ENCODE measurements around the gene PAQR6.

The PAQR6 gene

DNA sequence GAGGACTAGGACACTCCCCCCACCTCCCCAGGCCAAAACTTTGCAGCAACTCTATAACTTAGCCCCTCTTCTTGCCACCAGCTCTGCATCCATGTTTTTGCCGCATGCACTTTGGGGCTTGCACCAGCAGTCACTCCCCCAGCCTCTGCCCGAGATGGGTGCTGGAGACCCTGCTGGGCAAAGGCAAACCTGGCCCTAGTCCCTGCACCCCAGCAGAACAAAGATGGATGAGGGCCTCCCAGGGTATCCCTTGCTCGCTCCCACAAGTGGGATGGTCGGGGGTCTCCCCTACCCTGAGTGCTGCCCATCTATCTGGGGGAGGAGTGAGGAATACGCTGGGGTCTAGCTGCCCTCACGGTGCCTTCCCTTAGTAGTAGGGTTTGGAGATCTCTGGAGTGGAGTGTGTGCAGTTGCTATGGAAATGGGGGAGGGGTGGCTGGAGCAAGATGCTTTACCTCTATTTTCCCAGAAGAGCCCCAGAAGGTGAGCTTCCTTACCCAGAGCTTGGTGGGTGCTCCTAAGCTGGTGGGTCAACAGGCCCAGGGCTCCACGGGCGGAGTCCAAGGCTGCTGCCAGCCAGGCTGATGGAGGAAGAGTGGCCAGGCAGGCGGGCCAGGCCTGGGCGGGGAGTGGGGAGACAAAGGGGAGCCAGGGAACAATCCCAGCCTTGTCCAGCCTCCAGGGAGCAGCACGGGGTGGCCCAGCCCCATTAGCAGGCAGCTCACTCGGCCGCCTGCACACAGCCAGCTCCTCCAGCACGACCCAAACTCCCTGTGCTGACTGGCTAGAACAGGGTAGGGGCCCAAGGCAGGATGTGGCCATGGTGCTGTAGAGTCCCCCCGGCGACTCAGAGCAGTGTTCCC lies at the start of gene PAQR6:
Gene PAQR6, minus strand, starts transcription at position 597 of the 863 bp plus-strand sequence. CDS start 1,325 bp downstream, outside the sequence.
- no peak for DNase-seq

DNA sequence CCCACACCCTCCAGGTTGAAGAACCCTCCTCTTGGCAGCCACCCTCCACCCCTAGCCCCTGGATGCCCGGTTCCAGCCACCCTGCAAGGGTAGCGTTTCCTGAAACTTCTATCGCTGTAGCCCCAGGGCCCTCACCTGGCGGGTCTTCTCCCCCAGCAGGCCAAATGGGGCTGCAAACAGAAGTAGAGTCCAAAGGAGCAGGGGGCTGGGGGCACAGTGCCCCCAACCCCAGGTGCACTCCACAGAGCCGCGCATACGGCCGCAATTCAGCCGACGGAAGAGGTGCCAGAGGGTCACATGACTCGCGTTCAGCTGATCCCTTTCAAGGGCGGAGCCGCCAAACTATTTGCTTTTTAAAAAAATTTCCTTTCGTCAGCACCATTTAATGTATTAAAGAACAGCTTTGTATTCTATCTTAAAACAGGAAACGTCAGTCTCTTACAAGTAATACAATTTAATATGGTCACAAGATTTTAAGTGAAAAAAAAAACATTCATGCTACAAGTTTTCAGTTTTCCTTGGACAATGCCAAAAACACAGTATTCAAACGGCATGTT lies 47.6 kb upstream of the PAQR6 start, which contains the start of gene GLMP:
Gene GLMP, minus strand, starts transcription at position 289 of the 557 bp plus-strand sequence. Its CDS starts 34 bp downstream, at position 255.
- DNase-seq: peak; percentile 48

- DNase-seq: no peak
Observed at GRCh38 chr1:156293895-156294294, 46.0 kb upstream of the PAQR6 start.

DNA sequence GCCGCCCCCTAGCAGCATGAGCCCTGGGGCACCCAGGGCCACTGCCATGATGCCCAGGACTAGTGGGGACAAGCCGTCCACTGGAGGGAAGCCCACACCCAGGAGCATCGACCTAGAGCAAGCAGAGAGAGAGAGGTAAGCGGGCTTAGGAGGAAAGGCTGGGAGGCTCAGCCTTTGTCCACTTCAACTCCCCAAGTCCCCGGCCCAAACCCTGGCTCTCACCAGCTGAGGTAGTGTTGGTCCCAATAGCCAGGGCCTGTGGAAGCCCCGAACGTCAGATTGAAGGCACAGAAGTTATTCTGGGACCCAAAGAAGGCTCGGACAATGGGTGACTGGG lies 45.2 kb upstream of the PAQR6 start:
- DNase-seq: no peak

DNA sequence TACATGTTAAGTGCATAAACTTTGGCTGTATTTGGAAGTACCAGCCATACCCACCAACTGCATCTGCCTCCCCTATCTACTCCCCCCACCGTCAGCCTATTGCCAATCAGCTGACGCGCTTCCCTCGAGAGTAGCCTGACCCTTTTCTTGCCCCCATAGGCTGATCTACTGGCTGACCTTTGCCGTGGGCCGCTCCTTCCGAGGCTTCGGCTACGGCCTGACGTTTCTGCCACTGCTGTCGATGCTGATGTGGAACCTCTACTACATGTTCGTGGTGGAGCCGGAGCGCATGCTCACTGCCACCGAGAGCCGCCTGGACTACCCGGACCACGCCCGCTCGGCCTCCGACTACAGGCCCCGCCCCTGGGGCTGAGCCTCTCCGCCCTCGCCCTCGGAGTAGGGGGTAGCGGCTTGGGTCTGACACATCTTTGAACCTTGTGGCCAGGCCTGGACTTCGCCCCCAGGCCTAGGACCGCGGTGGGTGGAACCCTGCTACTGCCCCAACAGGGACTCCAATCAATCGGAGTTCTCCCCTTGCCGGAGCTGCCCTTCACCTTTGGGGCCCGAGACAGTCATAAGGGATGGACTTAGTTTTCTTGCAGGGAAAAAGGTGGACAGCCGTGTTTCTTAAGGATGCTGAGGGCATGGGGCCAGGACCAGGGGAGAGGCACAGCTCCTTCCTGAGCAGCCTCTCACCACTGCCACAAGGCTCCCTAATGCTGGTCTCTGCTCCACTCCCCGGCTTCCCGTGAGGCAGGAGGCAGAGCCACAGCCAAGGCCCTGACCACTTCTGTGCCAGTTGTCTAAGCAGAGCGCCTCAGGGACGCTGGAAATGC lies 43.6 kb upstream of the PAQR6 start:
- DNase-seq: no peak

DNA sequence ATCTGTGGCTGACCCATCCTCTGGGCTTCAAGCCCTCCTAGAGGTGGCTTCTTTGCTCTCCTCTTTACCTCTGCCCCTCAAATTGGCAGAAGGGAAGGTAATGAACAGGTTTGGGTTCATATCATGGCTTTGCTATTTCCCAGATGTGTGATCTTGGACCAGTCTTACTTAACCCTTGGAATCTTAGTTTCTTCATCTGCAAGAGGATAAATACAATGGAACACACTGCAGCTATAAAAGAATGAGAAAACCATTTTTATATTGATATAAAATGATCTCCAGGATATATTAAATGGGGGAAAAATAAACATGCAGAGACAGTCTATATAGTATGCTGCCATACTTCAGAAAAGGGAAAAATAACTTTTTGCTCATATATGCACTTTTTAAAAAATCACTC lies 42.0 kb upstream of the PAQR6 start:
- DNase-seq: no peak

DNA sequence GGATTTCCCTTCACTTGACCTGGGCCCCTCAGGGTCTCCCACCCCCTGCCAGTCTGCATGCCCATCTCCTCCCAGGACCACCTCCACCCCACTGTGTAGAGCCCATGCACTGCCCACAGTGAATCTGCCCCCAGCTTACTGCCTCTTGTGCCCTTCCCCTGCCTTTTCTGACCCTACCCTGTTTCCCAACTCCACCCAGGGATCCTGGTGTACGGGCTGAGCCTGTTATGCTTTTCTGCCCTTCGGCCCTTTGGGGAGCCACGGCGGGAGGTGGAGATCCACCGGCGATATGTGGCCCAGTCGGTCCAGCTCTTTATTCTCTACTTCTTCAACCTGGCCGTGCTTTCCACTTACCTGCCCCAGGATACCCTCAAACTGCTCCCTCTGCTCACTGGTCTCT lies 38.2 kb upstream of the PAQR6 start:
- DNase-seq: no peak

- no peak for DNase-seq
Observed at GRCh38 chr1:156285437-156285836, 37.6 kb upstream of the PAQR6 start.

- no peak for DNase-seq
Observed at GRCh38 chr1:156284757-156285156, 36.9 kb upstream of the PAQR6 start.

DNA sequence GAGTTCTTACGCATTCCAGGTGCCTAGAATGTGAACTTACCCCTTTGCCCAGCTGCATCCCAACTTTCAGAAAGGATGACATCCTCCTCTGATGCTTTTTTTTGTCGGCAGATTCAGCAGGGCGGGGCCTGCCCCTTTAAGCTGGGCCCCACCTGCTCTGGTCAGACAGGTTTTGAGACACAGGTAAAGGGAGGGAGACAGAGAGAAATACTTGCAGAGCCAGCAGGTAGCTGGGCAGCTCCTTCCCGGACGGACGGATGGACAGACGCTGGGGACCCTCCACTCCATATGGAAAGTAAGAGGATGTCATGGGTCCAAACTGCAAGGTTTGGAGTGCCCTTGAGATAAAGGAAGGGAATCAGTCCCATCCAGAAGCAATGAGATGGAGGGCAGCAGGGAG lies 36.3 kb upstream of the PAQR6 start, which contains the start of gene TMEM79:
Gene TMEM79, plus strand, starts transcription at position 214 of the 400 bp plus-strand sequence. CDS start 902 bp downstream, outside the sequence.
- DNase-seq: no peak

GRCh38 chr1:156283521-156283920 lies 35.7 kb upstream of the PAQR6 start:
- no peak for DNase-seq

DNA sequence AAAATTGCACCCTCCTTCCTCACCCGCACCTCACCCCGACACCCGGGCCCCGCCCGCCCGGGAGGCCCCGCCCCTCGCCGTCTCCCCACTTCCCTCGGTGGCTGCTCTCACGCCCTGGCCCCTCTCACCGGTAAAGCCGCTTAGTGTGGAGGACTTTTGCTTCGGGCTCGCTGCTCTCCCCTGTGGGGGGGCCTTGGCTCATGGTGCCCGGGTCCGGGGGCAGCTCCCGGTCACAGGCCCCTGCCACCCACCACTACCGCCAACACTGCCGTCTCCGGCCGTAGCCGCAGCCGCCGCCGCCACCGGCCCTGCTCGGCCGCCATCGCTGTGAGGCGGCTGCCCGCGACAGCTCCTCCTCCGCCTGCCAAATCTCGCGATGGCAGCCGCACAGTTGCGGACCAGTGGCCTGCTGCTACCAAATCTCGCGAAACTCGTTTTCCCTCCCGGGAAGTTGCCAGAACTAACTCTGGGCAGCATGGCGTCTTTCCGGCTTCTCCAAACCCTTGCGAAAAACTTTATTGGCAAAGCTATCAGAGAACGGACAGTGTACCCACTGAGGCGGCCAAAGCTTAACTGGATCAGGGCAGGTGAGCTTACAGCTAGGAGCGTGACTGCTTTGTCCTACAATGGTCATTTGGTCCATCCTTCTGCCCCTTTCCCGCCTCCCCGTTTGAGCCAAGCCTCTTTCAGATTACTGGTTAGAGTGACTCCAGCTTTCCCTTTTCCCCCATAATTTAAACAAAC lies 34.8 kb upstream of the PAQR6 start, which contains the start of gene SMG5:
Gene SMG5, minus strand, starts transcription at position 347 of the 744 bp plus-strand sequence. Its CDS starts 145 bp downstream, at position 202.
- DNase-seq: peak; percentile 92

- DNase-seq: no peak
Observed at GRCh38 chr1:156281693-156282478, 34.0 kb upstream of the PAQR6 start.

- peak; percentile 41 for DNase-seq
Observed at GRCh38 chr1:156281281-156281680, 33.4 kb upstream of the PAQR6 start.

GRCh38 chr1:156279837-156280236 lies 32.0 kb upstream of the PAQR6 start:
- no peak for DNase-seq

DNA sequence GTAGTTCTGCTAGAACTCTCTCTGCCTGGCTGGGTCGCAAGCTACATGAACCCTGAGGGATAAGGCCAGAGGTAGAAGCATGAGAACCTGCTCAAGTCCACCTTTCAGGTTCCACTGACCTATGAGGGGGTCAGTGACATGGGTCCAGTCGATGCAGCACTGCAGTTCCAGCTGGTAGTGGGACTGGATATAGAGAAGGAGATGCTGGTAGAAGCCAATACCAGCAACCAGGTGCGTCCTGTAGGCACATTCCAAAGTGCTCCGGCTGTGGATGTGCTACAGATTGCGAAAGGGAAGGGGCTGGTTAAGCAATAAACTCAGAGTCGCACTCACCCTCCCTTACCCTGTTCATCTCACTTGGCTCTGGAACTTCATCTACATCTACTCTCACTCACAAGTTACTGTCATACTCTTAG lies 29.1 kb upstream of the PAQR6 start:
- no peak for DNase-seq

DNA sequence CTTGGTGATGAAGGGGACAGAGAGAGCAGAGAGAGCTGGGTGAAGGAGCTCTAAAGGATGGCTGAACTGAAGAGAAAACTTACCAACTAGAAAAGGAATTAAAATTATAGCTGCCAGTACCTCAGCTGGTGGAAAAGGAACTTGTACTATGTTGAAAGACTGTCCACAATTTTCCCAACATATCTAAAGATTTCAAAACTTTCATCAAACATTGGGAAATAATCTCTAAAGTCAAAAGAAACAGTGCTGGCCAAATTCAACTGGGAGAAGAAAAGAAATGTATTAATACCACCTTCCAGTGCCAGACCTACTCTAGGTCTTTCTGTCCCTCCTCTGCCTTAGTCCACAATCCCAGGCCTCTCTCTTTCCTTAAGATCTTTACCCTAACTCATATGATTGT lies 28.7 kb upstream of the PAQR6 start:
- DNase-seq: no peak

DNA sequence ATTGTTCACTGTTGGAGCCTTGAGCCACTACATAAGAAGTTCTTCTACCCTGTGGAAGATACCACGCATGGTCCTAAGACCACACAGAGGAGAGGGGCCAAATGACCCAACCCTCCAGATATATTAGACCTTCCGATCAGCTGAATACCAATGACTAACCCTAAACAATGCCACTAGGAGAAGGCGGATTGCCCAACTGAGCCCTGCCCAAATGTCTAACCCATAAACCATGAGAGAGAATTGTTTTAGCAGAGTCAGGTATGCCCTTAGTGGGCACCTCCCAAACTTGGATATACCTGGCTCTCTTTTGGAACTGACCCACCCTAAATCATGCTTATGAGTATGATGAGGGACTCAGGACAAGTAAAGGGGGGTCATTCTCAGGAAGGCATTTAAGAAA lies 22.5 kb upstream of the PAQR6 start:
- DNase-seq: no peak

GRCh38 chr1:156268336-156268735 lies 20.5 kb upstream of the PAQR6 start:
- no peak for DNase-seq

DNA sequence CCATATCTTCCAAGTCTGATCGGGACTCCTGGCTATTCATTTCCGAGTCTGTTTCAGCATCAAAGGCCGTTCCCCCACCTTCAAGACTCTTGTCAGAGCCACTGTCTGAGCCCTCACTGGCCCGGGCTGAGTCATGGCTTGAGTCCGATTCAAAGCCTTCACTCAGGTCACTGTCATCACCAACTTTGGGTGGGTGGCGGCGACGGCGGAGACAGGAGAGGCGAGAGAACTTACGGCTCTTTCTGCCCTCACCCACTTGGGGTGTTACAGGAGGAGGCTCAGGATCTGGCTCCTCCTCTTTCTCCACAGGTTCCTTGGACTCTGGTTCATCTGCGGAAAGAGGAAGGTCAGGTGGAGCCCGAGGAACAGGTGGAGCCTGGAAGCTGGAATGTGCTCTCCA lies 18.2 kb upstream of the PAQR6 start:
- DNase-seq: no peak

DNA sequence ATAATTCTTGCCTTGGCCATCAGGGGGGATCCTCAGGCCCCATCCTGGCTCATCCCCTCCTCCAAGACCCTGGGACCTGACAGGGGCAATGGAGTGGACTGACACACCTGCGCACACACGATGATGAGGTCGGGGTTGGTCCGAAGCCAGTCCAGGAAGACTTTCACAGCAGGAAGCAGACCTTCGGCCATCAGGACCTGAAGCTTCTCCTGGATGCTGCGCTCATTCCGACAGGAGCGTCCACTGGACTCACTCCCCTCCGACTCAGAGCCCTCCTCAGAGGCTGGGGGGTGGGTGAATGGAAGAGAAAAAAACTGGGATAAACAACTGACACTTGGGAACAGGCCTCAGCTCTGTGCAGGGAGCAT lies 15.4 kb upstream of the PAQR6 start:
- no peak for DNase-seq
